A549 (cell line): Measurements from ENCODE around the gene CREG2. TPM values are rescaled to one million over a fixed set of nuclear protein-coding genes. Genes with fewer than 3 reads are reported as not detected.

Experiments
- ATAC-seq, 2 experiments: fragments of 200-7000 bp in 1 of 2; fragments of >200 bp in 1 of 2; cut with Nextera tagmentation in 1 of 2; cut with Tn5 transposase in 1 of 2; 3 replicates each; pipeline versions ENCODE4 v1.8.0 to v1.9.1; 2018 to 2020; ENCODE audit warnings: mild to moderate bottlenecking in 1 of 2, moderate library complexity in 1 of 2
- CTCF ChIA-PET: fragments of 300-600 bp; sonication (Branson Sonifier 250); formaldehyde crosslinking; extraction: SDS; loops from one replicate; lab custom pipeline; 2021; ENCODE audit warnings: antibody characterized with exemption, inconsistent platforms; lab: Yijun Ruan, JAX
- POLR2A ChIA-PET: fragments of 350-600 bp; formaldehyde crosslinking; extraction: SDS; loops from one replicate; lab custom pipeline; 2021; ENCODE audit warnings: antibody characterized with exemption, inconsistent platforms; lab: Yijun Ruan, JAX
- DNase-seq, 2 experiments: peaks; one replicate each; pipeline versions ENCODE4 v3.0.0 to v3.0.0-alpha.2; 2011 to 2016; ENCODE audit warnings: low read depth in 1 of 2, low spot score in 1 of 2
- FAIRE-seq: peaks from 2 replicates; lab custom pipeline; 2011; peaks lifted over from hg19 to GRCh38; lab: Jason Lieb, UNC
- H3K27ac ChIP-seq, 2 experiments: fragments of >200 bp; sonication (Bioruptor Twin); formaldehyde crosslinking; 3 replicates each; pipeline ENCODE4 v1.5.1; 2016 to 2017
- H3K4me1 ChIP-seq: fragments of >200 bp; sonication (Bioruptor Twin); formaldehyde crosslinking; 3 replicates; pipeline ENCODE4 v1.6.1; 2016
- H3K4me2 ChIP-seq: fragments of >200 bp; sonication (Bioruptor Twin); formaldehyde crosslinking; 3 replicates; pipeline ENCODE4 v1.6.1; 2016
- H3K4me3 ChIP-seq: fragments of >200 bp; sonication (Bioruptor Twin); formaldehyde crosslinking; 3 replicates; pipeline ENCODE4 v1.5.1; 2016
- H3K9me3 ChIP-seq: fragments of >200 bp; sonication (Bioruptor Twin); formaldehyde crosslinking; 3 replicates; pipeline ENCODE4 v1.6.1; 2016
- CBX2 ChIP-seq: fragments of 200-600 bp; sonication (generic); IDR thresholded peaks from 2 replicates; pipeline ENCODE4 v1.6.1; 2016; ENCODE audit warnings: low read depth, mild to moderate bottlenecking, borderline replicate concordance
- CEBPB ChIP-seq, 2 experiments: fragments of >200 bp in 1 of 2; sonication (Bioruptor Twin) in 1 of 2; formaldehyde crosslinking in 1 of 2; IDR thresholded peaks; 2 replicates each; pipeline ENCODE4 v1.6.1; 2012 to 2016
- EHMT2 ChIP-seq: fragments of 200-600 bp; sonication (generic); IDR thresholded peaks from 2 replicates; pipeline ENCODE4 v1.6.1; 2016; ENCODE audit warnings: antibody characterized with exemption, low read depth, mild to moderate bottlenecking, moderate library complexity
- ESRRA ChIP-seq: fragments of 150-350 bp; IDR thresholded peaks from 2 replicates; pipeline ENCODE4 v1.6.1; 2014; ENCODE audit warnings: mild to moderate bottlenecking, low read length, borderline replicate concordance
- FOSL2 ChIP-seq, 2 experiments: fragments of 450-650 bp in 1 of 2; fragments of >200 bp in 1 of 2; sonication (Bioruptor Twin) in 1 of 2; formaldehyde crosslinking; IDR thresholded peaks; 2 replicates each; pipeline versions ENCODE4 v1.5.0 to v1.6.1; 2016 to 2020; ENCODE audit warnings: mild to moderate bottlenecking in 1 of 2, moderate library complexity in 1 of 2
- HDAC2 ChIP-seq: fragments of 200-600 bp; sonication (generic); IDR thresholded peaks from 2 replicates; pipeline ENCODE4 v1.6.1; 2016
- HES2 ChIP-seq: fragments of >200 bp; sonication (Bioruptor Twin); formaldehyde crosslinking; IDR thresholded peaks from 2 replicates; pipeline ENCODE4 v1.6.1; 2016
- HEYL ChIP-seq: fragments of 250-450 bp; sonication (Bioruptor Pico); IDR thresholded peaks from 2 replicates; pipeline ENCODE4 v1.8.0; 2021; ENCODE audit warnings: mild to moderate bottlenecking, moderate library complexity
- HOXA7 ChIP-seq: fragments of 250-450 bp; sonication (Bioruptor Pico); IDR thresholded peaks from 2 replicates; pipeline ENCODE4 v1.5.0; 2020; ENCODE audit warnings: mild to moderate bottlenecking, moderate library complexity
- MAX ChIP-seq: IDR thresholded peaks from 2 replicates; pipeline ENCODE4 v1.6.1; 2012
- MAZ ChIP-seq: fragments of 150-350 bp; IDR thresholded peaks from 2 replicates; pipeline ENCODE4 v1.6.1; 2014; ENCODE audit warnings: antibody characterized with exemption, low read depth, low read length, borderline replicate concordance
- MYC ChIP-seq: IDR thresholded peaks from 2 replicates; pipeline ENCODE4 v1.6.1; 2012; ENCODE audit warnings: mild to moderate bottlenecking, inconsistent platforms, low read length, improper control_type of control experiment, borderline replicate concordance
- PBX3 ChIP-seq: IDR thresholded peaks from 2 replicates; pipeline ENCODE4 v1.6.1; 2012
- POLR2A ChIP-seq: IDR thresholded peaks from 2 replicates; pipeline ENCODE4 v1.6.1; 2012; ENCODE audit warnings: mild to moderate bottlenecking, low read length
- RAD21 ChIP-seq, 2 experiments: fragments of >200 bp in 1 of 2; sonication (Bioruptor Twin) in 1 of 2; formaldehyde crosslinking in 1 of 2; IDR thresholded peaks in 1 of 2; conservative IDR thresholded peaks in 1 of 2; 2 replicates in 1 of 2; 3 replicates in 1 of 2; pipeline ENCODE4 v1.6.1; 2012 to 2018; ENCODE audit warnings: inconsistent platforms in 1 of 2
- SREBF2 ChIP-seq: fragments of 450-650 bp; IDR thresholded peaks from 2 replicates; pipeline ENCODE4 v1.6.1; 2014; ENCODE audit warnings: mild to moderate bottlenecking, moderate library complexity
- TFCP2L1 ChIP-seq: fragments of 250-450 bp; sonication (Bioruptor Pico); IDR thresholded peaks from 2 replicates; pipeline ENCODE4 v1.5.0; 2021; ENCODE audit warnings: mild to moderate bottlenecking
- TP53 ChIP-seq: fragments of 250-450 bp; sonication (Bioruptor Pico); IDR thresholded peaks from 2 replicates; pipeline ENCODE4 v1.5.0; 2021; ENCODE audit warnings: mild to moderate bottlenecking, moderate library complexity
- ZNF302 ChIP-seq: fragments of 250-450 bp; sonication (Bioruptor Pico); IDR thresholded peaks from 2 replicates; pipeline ENCODE4 v1.9.0; 2021; ENCODE audit warnings: inconsistent platforms, mild to moderate bottlenecking, moderate library complexity
- WGBS: methylation state at CpG from one replicate; pipeline ENCODE4 v1.1.6; 2017; ENCODE audit errors: missing lambda C conversion rate; 5-methylcytosine and 5-hydroxymethylcytosine counted together
- polyA plus RNA-seq, 4 experiments: library from polyadenylated mRNA; depleted of rRNA in 3 of 4; stranded (reverse); fragments of >200 nt; fragmentation: RNase III in 1 of 4; extraction: RNeasy Plus Mini Kit Qiagen cat#74134 plus additional on column Dnase treatment in 1 of 4; gene quantifications; 2 replicates in 3 of 4; 3 replicates in 1 of 4; pipeline ENCODE4 v1.2.3, GENCODE V29; 2011 to 2017

Gene CREG2
- polyA plus RNA-seq, 2 of the 4 experiments (the other 2 are of a cell fraction) = 1.5 to 1.6 TPM

- no peak for TF ChIP-seq FOSL2 (IDR thresholded peaks at IDR 0.05)
- TF ChIP-seq FOSL2 (CRISPR knock-in tag; IDR thresholded peaks at IDR 0.05) = no peak
Observed at GRCh38 chr2:101416609-101417008, 29.3 kb upstream of the CREG2 start (continued).

- DNase-seq = no peak
Observed at GRCh38 chr2:101415884-101416283, 28.6 kb upstream of the CREG2 start.

GRCh38 chr2:101415220-101415619, 27.9 kb upstream of the CREG2 start:
- no peak for DNase-seq
- TF ChIP-seq RAD21 (conservative IDR thresholded peaks at IDR 0.05 in 1 of 2, IDR thresholded peaks at IDR 0.05 in 1 of 2) (0 out of 5 replicates have a peak, but pooled peaks of 1 of the 2 experiments have one; percentile 8), ESRRA (no peak)
- TF ChIP-seq, all 56 proteins: peak for 1
- CTCF ChIA-PET = interaction anchor here (0.6 kb wide), 1 partner anchor 21 kb away, joined by 4 read pairs; no protein-coding TSS in a partner anchor
- Histone ChIP-seq H3K4me3 (no peak overlapping the region), H3K9me3 (peaks cover 4% of the 10 kb centered on the region; the same call in 2 of the 3 replicates), H3K27ac (no peak overlapping the region), H3K4me2 (no peak overlapping the region), H3K4me1 (no peaks in the 10 kb centered on the region)
- POLR2A ChIA-PET = no interaction called here
- ATAC-seq (no peak), FAIRE-seq (no peak)
- WGBS = 78% methylated on average over 2 of the region's 2 CpGs

More at GRCh38 chr2:101415884-101416283, 28.6 kb upstream of the CREG2 start:
- Histone ChIP-seq H3K4me1 (no peaks in the 10 kb centered on the region), H3K27ac (no peak overlapping the region), H3K4me3 (no peak overlapping the region), H3K9me3 (peaks cover 4% of the 10 kb centered on the region; the same call in 2 of the 3 replicates), H3K4me2 (no peak overlapping the region)
- TF ChIP-seq PBX3 (no peak), MAX (no peak), POLR2A (no peak), TP53 (no peak), ZNF302 (CRISPR knock-in tag) (no peak), HDAC2 (no peak), MAZ (no peak), SREBF2 (no peak), HOXA7 (no peak), MYC (no peak), TFCP2L1 (no peak), HES2 (no peak), EHMT2 (no peak), CBX2 (no peak)
- ChIA-PET CTCF (interaction anchor here (0.6 to 6.9 kb wide), 2 partner anchors 22 to 413 kb away, joined by 4 to 79 read pairs; no protein-coding TSS in a partner anchor), POLR2A (no interaction called here)
- 88% methylated on average over 3 of the region's 3 CpGs for WGBS
- ATAC-seq = no peak
- no peak for FAIRE-seq

- H3K4me3 ChIP-seq = no peak overlapping the region
- H3K4me1 ChIP-seq = no peaks in the 10 kb centered on the region
- H3K9me3 ChIP-seq = peaks cover 4% of the 10 kb centered on the region; the same call in 2 of the 3 replicates
- H3K27ac ChIP-seq = no peak overlapping the region
- ChIA-PET POLR2A (no interaction called here), CTCF (interaction anchor here (0.9 to 1.2 kb wide), 2 partner anchors 20 to 25 kb away, joined by 3 read pairs; partner anchors contain the start of gene CREG2)
- no peak for TF ChIP-seq HEYL (CRISPR knock-in tag)
- no peak for TF ChIP-seq CEBPB (IDR thresholded peaks at IDR 0.05)
- 67% methylated on average over 9 of the region's 9 CpGs for WGBS
- no peak for FAIRE-seq
- H3K4me2 ChIP-seq = no peak overlapping the region
- no peak for ATAC-seq
- no peak for DNase-seq
Observed at GRCh38 chr2:101412092-101412694, 24.9 kb upstream of the CREG2 start.
